Head of caudate nucleus (tissue), 42 donors: ENCODE measurements around the gene KLHL14.

Experiments
- DNase-seq, 42 donors: peaks; one replicate each; pipeline versions ENCODE4 v3.0.0 to v3.0.0-alpha.2; 2020 to 2021; ENCODE audit warnings: mixed read lengths in 7 of 42
- intact Hi-C: fragments of 100-400 bp; cut with DNase I; formaldehyde crosslinking; loops from one replicate; pipeline ENCODE4 v1.15.0; 2022

KLHL14 gene

DNA sequence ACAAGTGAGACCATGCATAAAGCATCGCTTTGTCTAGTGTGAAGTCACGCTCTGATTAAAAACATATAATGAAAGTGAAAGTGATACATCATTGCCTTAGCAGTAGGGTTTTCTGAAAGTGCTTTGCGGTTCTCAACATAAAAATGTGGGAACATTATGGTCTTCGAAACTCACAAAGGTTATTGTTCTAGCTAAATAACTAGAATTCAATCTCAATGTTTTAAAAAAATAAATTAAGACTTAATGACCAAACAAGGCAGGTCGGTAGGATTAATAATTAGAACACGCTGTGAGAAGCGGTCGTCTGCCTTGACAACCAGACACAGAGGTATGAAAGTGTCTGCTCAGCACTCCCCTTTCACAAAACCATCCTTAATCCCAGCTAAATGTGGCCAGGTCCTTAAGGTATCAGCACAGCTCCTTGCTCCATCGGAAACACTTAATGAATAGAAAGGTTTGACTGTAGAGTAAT lies 42.2 kb downstream of the KLHL14 start:
- intact Hi-C loops = no loop called here
- DNase-seq = no peak

DNA sequence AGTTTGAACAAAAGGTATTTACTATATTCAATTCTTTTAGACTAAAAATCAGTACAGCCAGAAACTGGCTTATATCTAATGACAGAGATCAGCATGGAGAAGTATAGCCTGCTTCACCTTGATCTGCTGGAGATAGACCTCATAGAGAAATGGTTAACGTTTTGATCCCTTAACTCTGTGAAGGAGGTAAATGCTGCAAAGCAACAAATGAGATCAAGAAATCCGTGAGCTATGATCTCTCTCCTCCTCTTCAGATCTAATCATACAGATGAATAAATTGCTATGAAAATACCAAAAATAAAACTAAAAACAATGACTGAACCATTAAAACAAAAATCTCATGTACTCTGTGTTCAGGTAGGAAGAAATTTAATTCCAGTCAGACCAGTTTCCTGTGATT lies 42.8 kb downstream of the KLHL14 start:
- intact Hi-C loops = no loop called here

DNA sequence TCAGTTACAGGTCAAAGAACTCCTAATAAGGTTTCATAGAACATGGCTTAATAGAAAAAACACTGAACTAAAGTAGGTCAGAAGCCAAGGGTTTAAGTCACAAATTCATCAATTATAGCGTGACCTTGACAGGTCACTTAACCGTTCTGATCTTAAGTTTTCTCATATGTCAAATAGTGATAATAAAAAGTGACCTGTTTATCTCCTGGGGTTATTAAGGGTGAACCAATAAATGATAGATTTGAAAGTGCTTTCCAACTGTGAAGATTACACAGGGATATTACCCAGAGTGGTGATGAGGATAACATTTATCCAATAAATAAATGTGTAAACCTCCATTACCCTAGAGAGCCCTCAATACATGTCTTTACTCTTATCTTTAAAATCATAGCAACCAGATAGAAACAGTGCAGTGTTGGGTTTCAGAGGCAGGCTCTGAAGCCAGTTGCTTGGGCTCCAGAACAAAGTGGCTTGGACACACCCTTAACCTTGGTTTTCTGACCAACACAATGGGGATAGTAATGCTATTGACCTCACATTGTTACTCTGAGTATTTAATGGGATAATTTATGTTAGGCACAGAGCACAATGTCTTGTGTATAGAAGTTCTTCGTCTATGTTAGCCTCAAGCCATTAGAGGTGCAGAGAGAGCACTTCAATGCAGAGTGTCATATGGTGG lies 48.6 kb downstream of the KLHL14 start:
- DNase-seq = no peak
- intact Hi-C loops = no loop called here

More for the DNA sequence above, 42.8 kb downstream of the KLHL14 start:
- no peak for DNase-seq

DNA sequence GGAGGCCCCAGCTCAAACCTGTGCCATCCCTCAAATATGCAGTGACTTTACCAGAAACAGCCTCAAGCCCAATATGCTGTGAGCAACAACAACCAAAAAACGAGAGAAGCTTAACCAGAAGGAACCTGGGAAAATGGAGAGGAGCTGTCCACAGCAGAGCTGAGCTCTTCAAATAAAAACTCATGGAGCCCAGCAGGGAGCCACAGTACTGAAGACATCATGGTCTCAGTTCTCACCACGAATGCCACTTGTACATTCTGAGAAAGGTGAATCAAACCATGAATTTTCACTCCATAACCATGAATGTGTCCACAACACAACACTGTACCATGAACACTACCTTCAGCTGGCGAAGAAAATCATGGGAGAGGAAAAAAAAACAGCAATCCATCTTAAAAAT lies 50.5 kb downstream of the KLHL14 start:
- no peak for DNase-seq
- intact Hi-C loops = no loop called here

DNA sequence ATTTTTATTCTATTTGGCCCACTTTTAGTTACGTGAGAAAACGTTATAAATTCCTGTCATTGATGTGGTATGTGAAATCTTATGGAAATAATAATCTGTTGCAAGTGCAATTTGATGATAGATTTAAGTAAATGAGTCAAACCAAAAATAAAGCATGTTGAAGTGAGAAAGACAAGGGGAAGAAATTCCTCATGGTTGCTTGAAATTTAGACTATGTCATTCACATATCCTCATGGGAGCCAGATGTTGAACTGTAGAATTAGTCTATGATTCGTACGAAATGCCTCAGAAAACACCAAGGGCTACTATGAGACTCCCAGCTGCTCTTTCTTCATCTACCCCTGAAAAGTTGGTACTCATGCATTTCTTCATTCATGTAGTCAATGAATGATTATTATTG lies 55.7 kb downstream of the KLHL14 start:
- intact Hi-C loops = loop anchor here (10.0 kb wide), 1 partner anchor 488 kb away; no protein-coding TSS in a partner anchor
- DNase-seq = no peak

DNA sequence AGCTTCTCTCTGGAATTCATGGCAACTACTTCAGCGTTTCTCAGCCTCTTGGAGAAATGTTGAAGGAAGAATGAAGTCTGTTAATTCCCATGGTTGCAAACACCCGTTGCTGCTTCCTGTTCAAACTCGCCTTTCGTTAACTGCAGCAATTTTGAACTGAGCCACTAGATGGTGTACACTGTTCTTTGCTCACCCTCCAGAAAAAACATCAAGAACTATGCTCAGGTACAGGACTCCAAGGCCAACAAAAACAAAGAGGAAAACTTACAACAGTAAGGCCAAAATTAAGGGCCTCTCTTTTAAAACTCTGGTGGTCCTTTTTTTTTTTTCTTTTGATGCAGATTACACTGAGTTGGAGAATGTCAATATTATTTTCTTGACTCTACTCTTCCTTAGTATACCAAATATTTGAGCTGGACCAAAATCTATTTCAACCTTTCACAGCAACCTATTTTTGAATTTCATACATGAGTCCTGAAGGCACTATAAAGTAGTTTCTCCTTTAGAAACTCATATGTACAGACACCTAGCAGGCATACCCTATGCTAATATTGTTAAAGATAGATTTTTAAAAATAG lies 58.2 kb downstream of the KLHL14 start:
- intact Hi-C loops = loop anchor here (10.0 kb wide), 1 partner anchor 490 kb away; no protein-coding TSS in a partner anchor
- DNase-seq = peak in 28 of 42 donors; percentile 19 to 76 (median 48)

DNA sequence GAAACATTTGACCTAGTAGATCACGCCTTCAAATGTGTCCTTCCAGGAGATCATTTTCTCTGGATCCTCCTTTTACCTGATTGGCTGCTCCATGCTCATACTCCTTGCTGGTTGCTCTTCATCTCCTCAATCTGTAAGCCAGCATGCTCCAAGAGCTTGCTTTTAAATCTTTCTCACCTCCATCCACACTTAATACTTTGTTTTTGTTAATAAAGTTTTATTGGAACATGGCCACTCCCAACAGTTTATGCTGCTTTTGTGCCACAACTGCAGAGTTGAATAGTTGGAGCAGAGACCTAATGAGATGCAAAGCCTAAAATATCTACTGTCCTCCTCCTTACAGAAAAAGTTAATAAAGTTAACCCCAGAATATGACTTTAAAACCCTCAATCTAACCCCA lies 60.0 kb downstream of the KLHL14 start:
- no peak for DNase-seq
- intact Hi-C loops = loop anchor here (10.0 kb wide), 1 partner anchor 492 kb away; no protein-coding TSS in a partner anchor

DNA sequence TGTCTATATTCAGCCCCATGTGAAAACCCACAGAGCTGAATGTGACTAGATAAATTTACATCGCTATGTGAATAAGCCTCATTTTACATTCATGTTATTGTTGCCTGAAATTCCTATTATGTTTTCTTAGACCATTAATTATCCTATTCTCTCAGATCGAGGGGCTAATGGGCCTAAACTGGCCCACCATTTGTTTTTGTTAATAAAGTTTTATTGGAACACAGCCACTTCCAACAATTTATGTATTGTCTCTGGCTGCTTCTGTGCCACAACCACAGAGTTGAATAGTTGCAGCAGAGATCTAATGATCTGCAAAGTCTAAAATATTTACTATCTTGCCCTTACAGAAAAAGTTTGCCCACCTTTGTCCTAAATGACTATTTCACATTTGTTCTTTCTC lies 61.0 kb downstream of the KLHL14 start:
- no peak for DNase-seq
- intact Hi-C loops = loop anchor here (10.0 kb wide), 1 partner anchor 493 kb away; no protein-coding TSS in a partner anchor

DNA sequence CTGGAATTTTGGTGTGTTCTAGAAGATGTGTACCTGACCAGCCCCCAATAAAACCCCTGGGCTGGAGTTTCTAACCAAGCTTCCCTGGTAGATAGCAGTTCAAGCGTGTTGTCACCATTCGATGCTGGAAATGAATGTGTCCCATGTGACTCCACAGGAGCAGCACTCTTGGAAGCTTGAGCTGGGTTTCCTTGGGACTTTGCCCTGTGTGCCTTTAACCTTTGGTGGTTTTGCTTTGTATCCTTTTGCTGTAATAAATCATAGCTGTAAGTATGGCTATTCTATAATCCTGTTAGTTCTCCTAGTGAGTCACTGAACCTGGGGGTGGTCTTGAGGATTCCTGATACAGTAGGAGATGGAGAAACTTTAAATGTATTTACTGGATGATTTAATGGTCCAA lies 65.2 kb downstream of the KLHL14 start:
- DNase-seq = no peak
- intact Hi-C loops = no loop called here

DNA sequence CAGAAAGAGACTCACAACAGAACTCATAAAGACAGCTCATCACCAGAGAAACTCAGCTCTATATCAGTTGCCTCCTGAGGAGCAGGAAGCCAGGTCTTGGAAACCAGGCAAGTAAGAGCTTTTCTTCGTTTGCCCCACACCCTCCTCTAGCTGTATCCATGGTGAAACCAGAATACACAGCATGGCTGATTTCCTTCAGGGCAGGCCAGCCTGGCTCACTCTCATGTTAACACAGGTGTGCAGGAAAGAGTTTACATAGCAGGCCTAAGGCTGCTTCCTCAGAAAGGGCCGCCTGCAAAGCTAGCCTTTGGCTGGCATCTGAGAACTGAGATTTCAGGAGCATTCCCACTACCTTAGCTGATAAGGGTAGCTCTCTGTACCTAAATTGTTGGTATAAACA lies 65.7 kb downstream of the KLHL14 start:
- intact Hi-C loops = no loop called here
- DNase-seq = no peak

DNA sequence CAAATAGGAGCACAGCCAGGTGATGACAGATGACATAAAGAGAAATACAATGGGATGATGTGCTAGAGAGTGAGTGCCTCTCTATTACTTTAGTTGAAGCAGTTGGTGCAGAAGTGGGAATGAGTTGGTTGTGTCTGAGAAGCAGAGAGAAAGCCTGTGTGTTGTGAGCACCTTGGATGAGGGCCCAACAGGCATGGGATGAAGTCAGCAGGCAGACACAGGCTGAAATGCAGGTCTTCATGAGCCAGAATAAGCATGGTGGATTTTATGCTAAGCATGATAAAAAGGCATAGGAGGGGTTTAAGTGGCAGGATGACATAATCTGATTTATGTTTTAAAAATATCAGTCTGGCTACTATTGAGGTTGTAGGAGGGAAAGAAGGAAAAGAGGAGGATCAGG lies 71.5 kb downstream of the KLHL14 start:
- intact Hi-C loops = no loop called here
- DNase-seq = peak in 4 of 42 donors; percentile 2 to 7 (median 4)

DNA sequence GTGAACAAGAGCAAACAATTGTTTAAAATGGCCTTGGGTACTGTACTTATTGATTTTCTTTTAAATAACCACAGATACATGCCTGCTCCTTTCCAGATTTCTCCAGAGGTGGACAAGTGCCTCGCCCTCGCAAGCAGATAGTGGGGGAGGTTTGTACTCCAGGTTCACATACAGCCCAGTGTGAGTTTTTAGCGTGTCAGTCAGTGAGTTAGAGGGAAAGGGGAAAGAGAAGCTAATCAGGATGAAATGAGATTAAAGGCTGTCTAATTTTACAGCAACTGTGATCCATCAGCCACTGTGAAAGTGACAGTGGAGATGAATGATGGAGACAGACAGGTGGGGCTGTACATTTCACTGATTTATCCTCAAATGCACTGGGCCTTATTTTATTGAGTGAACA lies 74.7 kb downstream of the KLHL14 start:
- intact Hi-C loops = no loop called here

DNA sequence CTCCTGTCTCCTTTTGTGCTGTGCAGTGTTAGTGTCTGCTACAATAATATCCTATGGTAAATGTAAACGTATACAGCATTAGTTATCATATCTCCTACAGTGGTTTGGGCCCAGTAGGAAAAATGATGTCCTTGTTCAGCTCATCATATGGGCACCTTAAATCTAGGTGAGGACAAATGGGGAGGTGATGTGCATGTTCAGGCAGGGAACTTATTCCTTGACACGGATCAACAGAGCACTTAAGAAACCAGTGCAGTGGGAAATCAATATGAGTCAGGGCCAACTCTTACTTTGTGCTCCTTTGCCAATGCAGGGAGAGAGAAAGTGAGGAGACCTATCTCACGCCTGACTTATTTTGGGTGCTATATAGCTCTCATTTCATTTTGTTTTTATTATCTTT lies 76.4 kb downstream of the KLHL14 start:
- intact Hi-C loops = no loop called here
- DNase-seq = no peak

More for the DNA sequence above, 74.7 kb downstream of the KLHL14 start:
- no peak for DNase-seq

DNA sequence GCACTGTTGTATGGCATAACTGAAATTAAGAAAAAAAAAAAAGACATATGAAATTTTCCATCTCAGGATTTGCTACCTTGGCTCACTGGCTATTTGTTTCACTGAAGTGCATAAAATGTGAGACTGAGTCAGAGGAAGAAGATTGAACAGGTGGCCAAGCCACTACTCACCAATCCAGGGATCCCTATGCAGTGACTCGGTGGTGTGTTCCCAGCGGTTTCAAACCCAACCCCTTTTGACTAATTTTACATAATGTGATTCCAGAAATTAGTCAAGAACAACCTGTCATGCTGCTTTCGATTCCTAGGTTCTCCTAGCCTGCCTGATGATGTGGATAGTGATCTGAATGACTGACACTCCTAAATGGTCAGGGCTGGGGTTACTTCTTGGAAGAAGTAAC lies 77.3 kb downstream of the KLHL14 start:
- DNase-seq = no peak
- intact Hi-C loops = no loop called here

DNA sequence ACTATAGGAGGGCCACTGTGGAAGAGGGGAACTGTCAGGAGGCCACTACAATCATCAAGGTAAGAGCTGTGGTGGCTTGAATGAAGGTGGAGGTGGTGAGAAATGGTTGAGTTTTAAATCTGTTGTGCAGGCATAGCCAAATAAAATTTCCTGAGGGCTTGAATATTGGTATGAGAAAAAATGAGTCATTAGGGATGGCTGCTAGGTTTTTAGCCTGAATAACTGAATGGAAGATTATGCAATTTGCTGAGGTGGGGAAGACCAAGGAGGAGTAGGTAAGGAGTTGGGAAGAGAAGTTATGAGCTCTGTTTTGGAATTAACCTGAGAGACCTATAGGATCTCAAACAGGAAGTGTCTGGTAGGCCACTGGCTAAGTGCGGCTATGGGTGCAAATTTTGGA lies 84.0 kb downstream of the KLHL14 start:
- no peak for DNase-seq
- intact Hi-C loops = no loop called here

DNA sequence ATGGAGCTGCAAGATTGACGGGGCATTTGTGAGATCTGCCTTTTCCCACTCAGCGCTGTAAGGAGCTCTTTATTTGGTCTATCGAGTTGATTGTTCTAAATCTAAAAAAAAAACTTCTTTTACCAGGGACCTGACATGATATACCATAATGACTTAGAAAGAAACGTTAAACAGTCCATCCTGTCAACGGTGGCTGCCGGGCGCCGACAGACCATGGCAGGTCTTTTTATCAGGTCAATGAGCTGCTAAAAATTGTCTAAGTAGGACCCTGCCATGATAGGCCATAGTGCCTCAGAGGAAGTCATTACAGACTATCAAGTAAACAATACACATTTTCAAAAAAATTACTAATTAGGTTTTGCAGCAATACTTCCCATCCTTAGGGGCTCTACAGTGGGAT lies 87.9 kb downstream of the KLHL14 start:
- no peak for DNase-seq
- intact Hi-C loops = no loop called here

DNA sequence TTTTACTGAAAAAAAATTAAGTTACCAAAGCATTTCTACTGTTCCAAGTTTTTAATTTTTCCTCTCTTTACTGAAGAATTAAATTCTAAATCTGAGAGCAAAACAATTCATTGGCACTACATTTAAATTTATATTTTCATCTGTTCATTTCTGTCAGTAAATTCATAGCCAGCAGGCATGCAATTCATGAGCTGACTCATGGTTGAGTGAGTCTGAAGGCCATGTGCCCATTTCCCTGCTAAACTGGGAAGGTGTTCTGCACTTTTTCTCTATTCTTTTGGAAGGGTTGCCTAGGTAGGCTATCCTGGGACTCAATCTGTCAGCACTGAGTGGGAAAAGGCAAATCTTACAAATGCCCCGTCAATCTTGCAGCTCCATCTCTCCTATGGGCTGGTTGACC lies 88.7 kb downstream of the KLHL14 start:
- DNase-seq = no peak
- intact Hi-C loops = no loop called here

DNA sequence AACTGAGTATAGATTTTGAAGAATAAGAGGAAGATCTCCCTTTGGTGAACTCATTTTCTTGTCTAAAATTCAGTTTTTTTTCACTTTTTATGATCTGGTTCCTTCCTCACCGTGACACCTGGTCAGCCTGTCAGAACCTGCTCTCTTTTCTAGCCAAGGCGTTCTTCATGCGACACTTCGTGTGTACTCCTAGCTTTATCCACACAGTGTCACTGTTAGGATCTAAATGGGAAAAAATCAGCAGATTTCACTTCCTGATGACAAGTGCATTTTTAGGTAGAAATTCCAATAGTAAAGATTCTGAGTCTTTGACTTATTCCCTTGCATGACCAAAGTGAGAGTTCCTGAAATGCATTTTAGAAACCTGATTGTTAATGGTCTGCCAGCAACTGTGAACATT lies 89.8 kb downstream of the KLHL14 start:
- intact Hi-C loops = no loop called here
- no peak for DNase-seq

DNA sequence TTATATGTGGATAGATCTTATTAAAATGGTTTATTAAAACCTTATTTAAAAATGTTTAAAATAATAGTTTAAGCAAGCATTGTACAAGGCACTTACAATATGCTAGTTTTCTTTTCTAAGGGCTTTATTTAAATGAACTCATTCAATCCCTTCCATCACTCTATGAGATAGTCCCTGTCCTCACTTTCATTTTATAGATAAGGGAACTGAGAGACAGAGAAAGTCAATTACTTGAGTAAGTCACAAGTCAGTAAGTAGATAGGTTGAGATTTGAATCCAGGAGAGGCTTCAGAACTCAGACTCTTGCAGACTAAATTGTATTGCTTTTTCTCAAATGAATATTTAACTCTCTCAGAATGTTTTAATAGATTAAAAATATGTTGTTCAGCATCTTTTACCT lies 95.2 kb downstream of the KLHL14 start:
- intact Hi-C loops = no loop called here
- no peak for DNase-seq

DNA sequence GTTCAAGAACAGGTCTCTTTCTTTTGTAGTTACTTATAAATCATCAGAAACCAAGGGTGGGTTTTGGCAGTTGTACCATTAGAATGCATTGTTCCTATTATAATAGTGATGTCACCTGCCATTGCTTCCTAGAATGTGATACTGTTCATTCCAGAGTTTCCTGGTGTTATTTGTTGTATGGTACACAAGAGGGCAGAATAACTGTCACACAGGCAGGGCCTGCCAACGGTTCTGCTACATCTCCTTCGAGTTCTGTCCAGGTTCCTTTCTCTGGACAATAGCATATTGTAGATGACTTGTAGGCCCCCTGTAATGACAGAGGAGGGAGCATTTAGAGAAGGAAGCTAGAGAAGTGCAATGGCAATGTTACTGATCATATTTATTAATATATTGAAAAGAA lies 98.3 kb downstream of the KLHL14 start:
- no peak for DNase-seq
- intact Hi-C loops = no loop called here

DNA sequence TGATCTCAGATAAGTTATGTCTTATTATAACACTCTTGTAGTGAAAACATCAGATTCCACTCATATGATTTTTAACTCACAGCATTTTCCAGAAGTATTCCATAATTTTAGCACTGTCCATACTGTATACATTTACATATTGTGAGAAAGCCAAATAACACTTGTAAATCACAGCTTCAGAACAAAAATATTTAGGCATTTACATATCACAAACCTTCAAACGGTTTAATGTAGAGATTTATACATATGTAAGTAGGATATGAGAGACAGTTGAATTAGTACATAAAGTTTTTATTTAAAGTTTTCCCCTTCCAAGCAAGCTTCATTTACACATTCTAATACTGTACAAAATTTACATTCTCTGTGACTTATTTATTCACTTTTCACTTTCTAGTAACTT lies 100.4 kb downstream of the KLHL14 start:
- intact Hi-C loops = no loop called here
- DNase-seq = no peak
